Measurements from ENCODE around the gene PSMB7. TPM values are rescaled to one million over a fixed set of nuclear protein-coding genes. Genes with fewer than 3 reads are reported as not detected.
A peak's percentile ranks its signal among the peaks of the same experiment; 100 is the strongest.

PSMB7 gene
- polyA plus RNA-seq, 1 of the 3 experiments (the other 2 are of a cell fraction): 357 TPM

DNA sequence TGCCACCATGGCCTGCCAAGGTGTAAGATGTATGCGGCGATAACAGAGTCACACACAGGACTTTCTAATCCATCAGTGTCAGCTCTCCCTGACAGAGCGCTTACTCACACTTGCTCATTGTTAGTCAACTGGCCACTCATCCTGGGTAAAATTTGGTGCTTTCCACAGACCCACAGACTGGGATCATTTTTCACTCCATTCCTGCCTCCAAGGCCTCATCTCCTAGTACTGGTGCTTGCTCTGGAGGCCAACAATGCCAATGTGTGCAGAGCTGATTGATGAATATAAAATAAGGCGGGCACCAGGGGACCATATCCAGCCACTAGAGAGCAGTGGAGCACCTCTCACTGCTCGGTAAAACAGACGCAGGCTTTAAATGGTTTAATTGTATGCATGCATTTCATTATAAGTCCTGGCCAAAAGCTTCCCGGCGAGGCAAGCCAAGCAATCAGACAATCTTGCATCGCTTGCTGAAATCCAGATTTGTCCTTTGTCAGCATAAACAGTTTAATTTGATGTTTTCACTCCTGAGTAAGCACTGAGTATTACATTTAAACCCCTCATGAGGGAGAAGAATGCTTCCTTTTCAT is 22.3 kb downstream of the PSMB7 start:
- peaks cover 88% of the 10 kb centered on the region for H3K79me2 ChIP-seq (ENCODE audit: insufficient read depth)
- peaks cover 42 to 51% of the 10 kb centered on the region in 2 experiments for H3K4me1 ChIP-seq (ENCODE audit: control insufficient read depth in 1 of 2, insufficient read depth in 2 of 2, low read depth in 1 of 2, low read length in 1 of 2)
- POLR2A ChIA-PET: no interaction called here
- peak overlapping the region; percentile 76 to 90 for H3K27ac ChIP-seq (ENCODE audit: low read depth in 2 of 2, low read length in 1 of 2)
- 5% methylated on average over 9 of the region's 9 CpGs for WGBS (ENCODE audit: low lambda C conversion rate)
- H3F3A ChIP-seq (replicated peaks; ENCODE audit: insufficient read depth): peaks cover 41% of the 10 kb centered on the region
- H4K20me1 ChIP-seq (ENCODE audit: insufficient read depth): peaks cover 72% of the 10 kb centered on the region
- peak overlapping the region in 1 of 2 experiments; percentile 28; a peak in 2 of 4 replicates for H3K4me3 ChIP-seq (ENCODE audit: low read depth in 2 of 2, low read length in 1 of 2)
- no peaks in the 10 kb centered on the region for H3K9me3 ChIP-seq
- no peaks in the 10 kb centered on the region for H3K27me3 ChIP-seq (ENCODE audit: insufficient read depth)
- DNase-seq: peak; percentile 77
- H2AFZ ChIP-seq (ENCODE audit: low read depth): no peak overlapping the region
- H3K9me2 ChIP-seq: no peaks in the 10 kb centered on the region
- peak overlapping the region; percentile 31; the same call in 1 of the 2 replicates for H3K9ac ChIP-seq
- peak overlapping the region; percentile 72 for H3K4me2 ChIP-seq
- CTCF ChIA-PET: interaction anchor here (0.6 to 10.0 kb wide), 36 partner anchors 9 to 849 kb away, joined by 3 to 87 read pairs (median 4); no protein-coding TSS in a partner anchor
- H3K36me3 ChIP-seq (replicated peaks in 1 of 2; ENCODE audit: control insufficient read depth in 1 of 2, insufficient read depth in 2 of 2, low read length in 1 of 2): peaks cover 9 to 19% of the 10 kb centered on the region in 2 experiments
- peak; percentile 61; the same call in 1 of the 2 replicates for TF ChIP-seq MEF2A (IDR thresholded peaks at IDR 0.05; ENCODE audit: borderline replicate concordance, low read depth)
- TF ChIP-seq NFIC (IDR thresholded peaks at IDR 0.05; ENCODE audit: borderline replicate concordance): peak; percentile 92
- TF ChIP-seq EZH2phosphoT487 (IDR thresholded peaks at IDR 0.05; ENCODE audit: borderline replicate concordance, low read depth): no peak
- peak; percentile 62 for TF ChIP-seq MXI1 (IDR thresholded peaks at IDR 0.05; ENCODE audit: low read depth, low read length)
- TF ChIP-seq RAD21 (IDR thresholded peaks at IDR 0.05; ENCODE audit: low read length): peak; percentile 72
- peak; percentile 69 for TF ChIP-seq GATA2 (CRISPR knock-in tag; IDR thresholded peaks at IDR 0.05)
- TF ChIP-seq, protein P1, sequence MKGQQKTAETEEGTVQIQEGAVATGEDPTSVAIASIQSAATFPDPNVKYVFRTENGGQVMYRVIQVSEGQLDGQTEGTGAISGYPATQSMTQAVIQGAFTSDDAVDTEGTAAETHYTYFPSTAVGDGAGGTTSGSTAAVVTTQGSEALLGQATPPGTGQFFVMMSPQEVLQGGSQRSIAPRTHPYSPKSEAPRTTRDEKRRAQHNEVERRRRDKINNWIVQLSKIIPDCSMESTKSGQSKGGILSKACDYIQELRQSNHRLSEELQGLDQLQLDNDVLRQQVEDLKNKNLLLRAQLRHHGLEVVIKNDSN (IDR thresholded peaks at IDR 0.05; ENCODE audit: borderline replicate concordance, low read depth): no peak
- TF ChIP-seq TAF1 (IDR thresholded peaks at IDR 0.05; ENCODE audit: borderline replicate concordance, low read depth, low read length): no peak
- peak; percentile 85 for TF ChIP-seq TEAD4 (IDR thresholded peaks at IDR 0.05; ENCODE audit: borderline replicate concordance, insufficient read depth)
- TF ChIP-seq RXRA (IDR thresholded peaks at IDR 0.05; ENCODE audit: borderline replicate concordance, low read depth): peak; percentile 91; the same call in 1 of the 2 replicates
- TF ChIP-seq, protein P2, sequence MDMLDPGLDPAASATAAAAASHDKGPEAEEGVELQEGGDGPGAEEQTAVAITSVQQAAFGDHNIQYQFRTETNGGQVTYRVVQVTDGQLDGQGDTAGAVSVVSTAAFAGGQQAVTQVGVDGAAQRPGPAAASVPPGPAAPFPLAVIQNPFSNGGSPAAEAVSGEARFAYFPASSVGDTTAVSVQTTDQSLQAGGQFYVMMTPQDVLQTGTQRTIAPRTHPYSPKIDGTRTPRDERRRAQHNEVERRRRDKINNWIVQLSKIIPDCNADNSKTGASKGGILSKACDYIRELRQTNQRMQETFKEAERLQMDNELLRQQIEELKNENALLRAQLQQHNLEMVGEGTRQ (IDR thresholded peaks at IDR 0.05; ENCODE audit: borderline replicate concordance, low read depth, low read length): no peak
- TF ChIP-seq, protein P3, sequence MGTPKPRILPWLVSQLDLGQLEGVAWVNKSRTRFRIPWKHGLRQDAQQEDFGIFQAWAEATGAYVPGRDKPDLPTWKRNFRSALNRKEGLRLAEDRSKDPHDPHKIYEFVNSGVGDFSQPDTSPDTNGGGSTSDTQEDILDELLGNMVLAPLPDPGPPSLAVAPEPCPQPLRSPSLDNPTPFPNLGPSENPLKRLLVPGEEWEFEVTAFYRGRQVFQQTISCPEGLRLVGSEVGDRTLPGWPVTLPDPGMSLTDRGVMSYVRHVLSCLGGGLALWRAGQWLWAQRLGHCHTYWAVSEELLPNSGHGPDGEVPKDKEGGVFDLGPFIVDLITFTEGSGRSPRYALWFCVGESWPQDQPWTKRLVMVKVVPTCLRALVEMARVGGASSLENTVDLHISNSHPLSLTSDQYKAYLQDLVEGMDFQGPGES (IDR thresholded peaks at IDR 0.05; ENCODE audit: low read depth, low read length): no peak
- TF ChIP-seq SMC3 (IDR thresholded peaks at IDR 0.05; ENCODE audit: low read depth, low read length): peak; percentile 44; the same call in 1 of the 2 replicates
- TF ChIP-seq, protein P4, sequence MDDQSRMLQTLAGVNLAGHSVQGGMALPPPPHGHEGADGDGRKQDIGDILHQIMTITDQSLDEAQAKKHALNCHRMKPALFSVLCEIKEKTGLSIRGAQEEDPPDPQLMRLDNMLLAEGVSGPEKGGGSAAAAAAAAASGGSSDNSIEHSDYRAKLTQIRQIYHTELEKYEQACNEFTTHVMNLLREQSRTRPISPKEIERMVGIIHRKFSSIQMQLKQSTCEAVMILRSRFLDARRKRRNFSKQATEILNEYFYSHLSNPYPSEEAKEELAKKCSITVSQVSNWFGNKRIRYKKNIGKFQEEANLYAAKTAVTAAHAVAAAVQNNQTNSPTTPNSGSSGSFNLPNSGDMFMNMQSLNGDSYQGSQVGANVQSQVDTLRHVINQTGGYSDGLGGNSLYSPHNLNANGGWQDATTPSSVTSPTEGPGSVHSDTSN (IDR thresholded peaks at IDR 0.05): peak; percentile 99
- TF ChIP-seq ELF1 (IDR thresholded peaks at IDR 0.05): peak; percentile 24; the same call in 1 of the 2 replicates
- no peak for TF ChIP-seq YY1 (IDR thresholded peaks at IDR 0.05; ENCODE audit: low read depth)
- TF ChIP-seq, protein P5, sequence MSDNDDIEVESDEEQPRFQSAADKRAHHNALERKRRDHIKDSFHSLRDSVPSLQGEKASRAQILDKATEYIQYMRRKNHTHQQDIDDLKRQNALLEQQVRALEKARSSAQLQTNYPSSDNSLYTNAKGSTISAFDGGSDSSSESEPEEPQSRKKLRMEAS (IDR thresholded peaks at IDR 0.05; ENCODE audit: low read depth): peak; percentile 89
- peak; percentile 99 for TF ChIP-seq JUND (IDR thresholded peaks at IDR 0.05)
- peak; percentile 100 for TF ChIP-seq FOSL2 (IDR thresholded peaks at IDR 0.05; ENCODE audit: borderline replicate concordance, low read depth)
- no peak for TF ChIP-seq RFX5 (IDR thresholded peaks at IDR 0.05; ENCODE audit: low read length)
- peak; percentile 82 for TF ChIP-seq RCOR1 (IDR thresholded peaks at IDR 0.05; ENCODE audit: low read length)
- peak; percentile 88 for TF ChIP-seq FOXM1 (IDR thresholded peaks at IDR 0.05; ENCODE audit: low read depth)
- TF ChIP-seq, protein P6, sequence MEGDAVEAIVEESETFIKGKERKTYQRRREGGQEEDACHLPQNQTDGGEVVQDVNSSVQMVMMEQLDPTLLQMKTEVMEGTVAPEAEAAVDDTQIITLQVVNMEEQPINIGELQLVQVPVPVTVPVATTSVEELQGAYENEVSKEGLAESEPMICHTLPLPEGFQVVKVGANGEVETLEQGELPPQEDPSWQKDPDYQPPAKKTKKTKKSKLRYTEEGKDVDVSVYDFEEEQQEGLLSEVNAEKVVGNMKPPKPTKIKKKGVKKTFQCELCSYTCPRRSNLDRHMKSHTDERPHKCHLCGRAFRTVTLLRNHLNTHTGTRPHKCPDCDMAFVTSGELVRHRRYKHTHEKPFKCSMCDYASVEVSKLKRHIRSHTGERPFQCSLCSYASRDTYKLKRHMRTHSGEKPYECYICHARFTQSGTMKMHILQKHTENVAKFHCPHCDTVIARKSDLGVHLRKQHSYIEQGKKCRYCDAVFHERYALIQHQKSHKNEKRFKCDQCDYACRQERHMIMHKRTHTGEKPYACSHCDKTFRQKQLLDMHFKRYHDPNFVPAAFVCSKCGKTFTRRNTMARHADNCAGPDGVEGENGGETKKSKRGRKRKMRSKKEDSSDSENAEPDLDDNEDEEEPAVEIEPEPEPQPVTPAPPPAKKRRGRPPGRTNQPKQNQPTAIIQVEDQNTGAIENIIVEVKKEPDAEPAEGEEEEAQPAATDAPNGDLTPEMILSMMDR (IDR thresholded peaks at IDR 0.05): peak; percentile 69
- TF ChIP-seq TCF12 (IDR thresholded peaks at IDR 0.05): peak; percentile 97
